ENCODE measurements around the gene FBXO10.
A peak's percentile ranks its signal among the peaks of the same experiment; 100 is the strongest.

GRCh38 chr9:37592108-37592951 lies 16.1 kb upstream of the FBXO10 start, which contains the start of gene TOMM5:
- TF ChIP-seq CTCF (IDR thresholded peaks at IDR 0.05): peak in 1 of 4 experiments; percentile 30
- peak; percentile 58 to 73 for TF ChIP-seq POLR2A (IDR thresholded peaks at IDR 0.05)
